H9 (cell line): ENCODE measurements around the gene BRMS1. TPM values are rescaled to one million over a fixed set of nuclear protein-coding genes. Genes with fewer than 3 reads are reported as not detected.

ENCODE experiments used
- DNase-seq: peaks from one replicate; pipeline ENCODE4 v3.0.0-alpha.2; 2017
- H2AFZ ChIP-seq: one replicate; pipeline ENCODE4 v1.6.1; 2013; ENCODE audit warnings: mild to moderate bottlenecking, low read length, control low read depth, moderate library complexity
- H2AK5ac ChIP-seq: 2 replicates; pipeline ENCODE4 v1.6.1; 2013; ENCODE audit warnings: low read length, control low read depth, mixed read lengths; ENCODE audit not compliant: insufficient read length
- H2BK120ac ChIP-seq: one replicate; pipeline ENCODE4 v1.6.1; 2013; ENCODE audit warnings: low read depth, mild to moderate bottlenecking, low read length, control low read depth, inconsistent platforms; ENCODE audit not compliant: poor library complexity, severe bottlenecking
- H2BK12ac ChIP-seq: 2 replicates; pipeline ENCODE4 v1.6.1; 2013; ENCODE audit warnings: low read length, control low read depth, mixed read lengths, low read depth; ENCODE audit not compliant: insufficient read length
- H2BK15ac ChIP-seq: 2 replicates; pipeline ENCODE4 v1.6.1; 2013; ENCODE audit warnings: low read depth, low read length, control low read depth
- H2BK20ac ChIP-seq: one replicate; pipeline ENCODE4 v1.6.1; 2013; ENCODE audit warnings: low read depth, mild to moderate bottlenecking, low read length, control low read depth, inconsistent platforms; ENCODE audit not compliant: poor library complexity, severe bottlenecking
- H2BK5ac ChIP-seq: 2 replicates; pipeline ENCODE4 v1.6.1; 2013; ENCODE audit warnings: low read length, control low read depth, mixed read lengths; ENCODE audit not compliant: insufficient read length
- H3K14ac ChIP-seq: 2 replicates; pipeline ENCODE4 v1.6.1; 2013; ENCODE audit warnings: low read length, control low read depth; ENCODE audit not compliant: insufficient read depth
- H3K18ac ChIP-seq: 2 replicates; pipeline ENCODE4 v1.6.1; 2013; ENCODE audit warnings: low read depth, mild to moderate bottlenecking, mixed read lengths, low read length, control low read depth; ENCODE audit not compliant: insufficient read length
- H3K23ac ChIP-seq: 2 replicates; pipeline ENCODE4 v1.6.1; 2013; ENCODE audit warnings: low read length, control low read depth, mixed read lengths, low read depth; ENCODE audit not compliant: insufficient read length
- H3K23me2 ChIP-seq: 2 replicates; pipeline ENCODE4 v1.6.1; 2013; ENCODE audit warnings: low read depth, mild to moderate bottlenecking, mixed read lengths, low read length, control low read depth; ENCODE audit not compliant: insufficient read length, poor library complexity, severe bottlenecking
- H3K27ac ChIP-seq: 2 replicates; pipeline ENCODE4 v1.5.1; 2013; ENCODE audit warnings: low read length, control low read depth, mixed read lengths, low read depth; ENCODE audit not compliant: insufficient read length
- H3K27me3 ChIP-seq: 2 replicates; pipeline ENCODE4 v1.6.1; 2013; ENCODE audit warnings: low read length, control low read depth, inconsistent platforms; ENCODE audit not compliant: insufficient read depth
- H3K4ac ChIP-seq: 2 replicates; pipeline ENCODE4 v1.6.1; 2013; ENCODE audit warnings: low read depth, mild to moderate bottlenecking, control low read depth, inconsistent platforms, low read length, moderate library complexity
- H3K4me1 ChIP-seq: 2 replicates; pipeline ENCODE4 v1.6.1; 2013; ENCODE audit warnings: low read length, control low read depth, inconsistent platforms; ENCODE audit not compliant: insufficient read depth
- H3K4me2 ChIP-seq: 2 replicates; pipeline ENCODE4 v1.6.1; 2013; ENCODE audit warnings: low read length, control low read depth, mixed read lengths; ENCODE audit not compliant: insufficient read length, insufficient read depth
- H3K56ac ChIP-seq: 2 replicates; pipeline ENCODE4 v1.6.1; 2013; ENCODE audit warnings: low read depth, mild to moderate bottlenecking, mixed read lengths, low read length, control low read depth; ENCODE audit not compliant: insufficient read length
- H3K79me1 ChIP-seq: 2 replicates; pipeline ENCODE4 v1.6.1; 2013; ENCODE audit warnings: low read depth, mild to moderate bottlenecking, moderate library complexity, low read length, control low read depth, inconsistent platforms; ENCODE audit not compliant: insufficient read depth, poor library complexity, severe bottlenecking
- H3K79me2 ChIP-seq: 2 replicates; pipeline ENCODE4 v1.6.1; 2013; ENCODE audit warnings: low read length, control low read depth, inconsistent platforms; ENCODE audit not compliant: insufficient read depth
- H3K9ac ChIP-seq: 2 replicates; pipeline ENCODE4 v1.6.1; 2013; ENCODE audit warnings: low read length, control low read depth, mixed read lengths; ENCODE audit not compliant: insufficient read length; ENCODE audit errors: extremely low read depth
- H3K9me3 ChIP-seq: one replicate; pipeline ENCODE4 v1.6.1; 2013; ENCODE audit warnings: low read depth, low read length, inconsistent platforms; ENCODE audit not compliant: control insufficient read depth
- H3T11ph ChIP-seq: one replicate; pipeline ENCODE4 v1.6.1; 2013; ENCODE audit warnings: mild to moderate bottlenecking, low read length, control low read depth, inconsistent platforms
- H4K20me1 ChIP-seq: one replicate; pipeline ENCODE4 v1.6.1; 2013; ENCODE audit not compliant: control insufficient read depth, insufficient read length, insufficient read depth
- H4K5ac ChIP-seq: 2 replicates; pipeline ENCODE4 v1.6.1; 2013; ENCODE audit warnings: low read depth, mild to moderate bottlenecking, mixed read lengths, low read length, control low read depth; ENCODE audit not compliant: insufficient read length
- H4K8ac ChIP-seq: replicated peaks from 2 replicates; pipeline ENCODE4 v1.6.1; 2013; ENCODE audit warnings: low read length, control low read depth, mixed read lengths, low read depth; ENCODE audit not compliant: insufficient read length
- H4K91ac ChIP-seq: 2 replicates; pipeline ENCODE4 v1.6.1; 2013; ENCODE audit warnings: low read depth, mild to moderate bottlenecking, moderate library complexity, mixed read lengths, low read length, control low read depth; ENCODE audit not compliant: insufficient read length
- H3K27ac Mint-ChIP-seq, 3 experiments: 2 replicates in 2 of 3; 3 replicates in 1 of 3; pipeline ENCODE4 v1.8.0; 2020 to 2021; ENCODE audit warnings: mixed read lengths in 3 of 3, mild to moderate bottlenecking in 1 of 3, moderate library complexity in 1 of 3
- H3K27me3 Mint-ChIP-seq: 2 replicates; pipeline ENCODE4 v1.8.0; 2021; ENCODE audit warnings: low read depth, mild to moderate bottlenecking, moderate library complexity, mixed read lengths
- H3K36me3 Mint-ChIP-seq, 3 experiments: 2 replicates in 2 of 3; 3 replicates in 1 of 3; pipeline ENCODE4 v1.8.0; 2020 to 2021; ENCODE audit warnings: low read depth in 3 of 3, mixed read lengths in 3 of 3; ENCODE audit not compliant: insufficient read depth in 1 of 3
- H3K4me1 Mint-ChIP-seq, 2 experiments: 2 replicates each; pipeline ENCODE4 v1.8.0; 2020; ENCODE audit warnings: mixed read lengths in 2 of 2
- H3K4me3 Mint-ChIP-seq, 2 experiments: 2 replicates in 1 of 2; 3 replicates in 1 of 2; pipeline ENCODE4 v1.8.0; 2020 to 2021; ENCODE audit warnings: mild to moderate bottlenecking in 2 of 2, mixed read lengths in 2 of 2, moderate library complexity in 1 of 2
- H3K9me3 Mint-ChIP-seq, 2 experiments: 2 replicates in 1 of 2; 3 replicates in 1 of 2; pipeline ENCODE4 v1.8.0; 2020; ENCODE audit warnings: mild to moderate bottlenecking in 2 of 2, mixed read lengths in 2 of 2, moderate library complexity in 1 of 2
- CTCF ChIP-seq: fragments of 200-600 bp; sonication (generic); conservative IDR thresholded peaks from 3 replicates; pipeline ENCODE4 v1.8.0; 2021; ENCODE audit warnings: antibody characterized with exemption, mild to moderate bottlenecking
- WGBS: extraction: QIAGEN DNeasy Blood & Tissue Kit; methylation state at CpG from one replicate; pipeline ENCODE4 v1.1.7; 2013; ENCODE audit warnings: missing lambda C conversion rate, low lambda C conversion rate, mixed read lengths; ENCODE audit not compliant: insufficient read length; ENCODE audit errors: extremely low coverage; 5-methylcytosine and 5-hydroxymethylcytosine counted together
- total RNA-seq: library from RNA; stranded (reverse); gene quantifications from 2 replicates; pipeline ENCODE4 v1.2.1, GENCODE V29; 2021

BRMS1 gene
- total RNA-seq, 1 experiment from 2014 or later = 50.1 TPM

- peaks cover 9% of the 10 kb centered on the region for H3K23me2 ChIP-seq
- H4K91ac ChIP-seq = peak within 1 kb of the TSS; percentile 48
- no peaks in the 10 kb centered on the region for H3K9me3 ChIP-seq
- no peak within 1 kb of the TSS for H3K4ac ChIP-seq
- no peaks in the 10 kb centered on the region for H3K79me2 ChIP-seq
- peaks cover 23 to 28% of the 10 kb centered on the region in 2 experiments for H3K4me1 Mint-ChIP-seq
- H2BK15ac ChIP-seq = no peak within 1 kb of the TSS
- peak within 1 kb of the TSS; percentile 7 for H3K4me2 ChIP-seq
- peaks cover 14 to 20% of the 10 kb centered on the region in 2 experiments for H3K9me3 Mint-ChIP-seq
- no peak within 1 kb of the TSS for H4K5ac ChIP-seq
- H3K4me3 Mint-ChIP-seq = peak within 1 kb of the TSS; percentile 42 to 69; a peak in 4 of 5 replicates
- H3K9ac ChIP-seq = no peak within 1 kb of the TSS
- H2BK120ac ChIP-seq = no peak within 1 kb of the TSS
- DNase-seq = peak; percentile 75
- no peaks in the 10 kb centered on the region for H3K79me1 ChIP-seq
- no peak within 1 kb of the TSS for H3K23ac ChIP-seq
- no peaks in the 10 kb centered on the region for H4K20me1 ChIP-seq
- no peak for TF ChIP-seq CTCF
- no peak within 1 kb of the TSS for H4K8ac ChIP-seq
- no peak within 1 kb of the TSS for H2AFZ ChIP-seq
- H3K4me1 ChIP-seq = peaks cover 2% of the 10 kb centered on the region; the same call in 1 of the 2 replicates
- no peak within 1 kb of the TSS for H2BK12ac ChIP-seq
- H3K27ac Mint-ChIP-seq = peak within 1 kb of the TSS; percentile 47 to 83 (median 82); a peak in 4 of 7 replicates
- 0 out of 2 replicates have a peak within 1 kb of the TSS, but pooled peaks have one; percentile 4 for H3K14ac ChIP-seq
- H2BK5ac ChIP-seq = no peak within 1 kb of the TSS
- no peaks in the 10 kb centered on the region for H3K27me3 ChIP-seq
- H2BK20ac ChIP-seq = no peak within 1 kb of the TSS
- no peak within 1 kb of the TSS for H3K56ac ChIP-seq
- H3K18ac ChIP-seq = peak within 1 kb of the TSS; percentile 69
- WGBS = no CpG with 5 or more reads among the region's 29 CpGs
- no peak within 1 kb of the TSS for H3T11ph ChIP-seq
- H3K36me3 Mint-ChIP-seq = peaks cover 8 to 18% (median 16%) of the 10 kb centered on the region in 3 experiments
- no peak within 1 kb of the TSS for H3K27ac ChIP-seq
- no peak within 1 kb of the TSS for H2AK5ac ChIP-seq
- H3K27me3 Mint-ChIP-seq = peaks cover 29% of the 10 kb centered on the region
These were observed 28.1 kb downstream of the BRMS1 start, which contains the start of gene CD248 for GRCh38 chr11:66316849-66317251. TSS of gene CD248 (minus strand) at chr11:66317044. CDS start at chr11:66317027, 17 bp downstream.
